ENCODE measurements around the gene SLC27A4. TPM values are rescaled to one million over a fixed set of nuclear protein-coding genes. Genes with fewer than 3 reads are reported as not detected.
A peak's percentile ranks its signal among the peaks of the same experiment; 100 is the strongest.

SLC27A4 gene
- total RNA-seq, 1 experiment from 2014 or later: 17.0 TPM

GRCh38 chr9:128372784-128373183, 32.5 kb downstream of the SLC27A4 start:
- no peak overlapping the region for H3K27ac ChIP-seq (ENCODE audit: insufficient read length, low read depth, low read length)

More at GRCh38 chr9:128372784-128373183, 32.5 kb downstream of the SLC27A4 start:
- peaks cover 20 to 22% of the 10 kb centered on the region in 2 experiments for H3K4me1 Mint-ChIP-seq
- no peak overlapping the region for H3T11ph ChIP-seq (ENCODE audit: low read length)
- no peak overlapping the region for H3K23ac ChIP-seq (ENCODE audit: insufficient read length, low read depth, low read length)
- no peak overlapping the region for H4K5ac ChIP-seq (ENCODE audit: insufficient read length, low read depth, low read length)
- no peak for TF ChIP-seq CTCF (conservative IDR thresholded peaks at IDR 0.05)
- no peak overlapping the region for H3K56ac ChIP-seq (ENCODE audit: insufficient read length, low read depth, low read length)
- no peak overlapping the region for H2AK5ac ChIP-seq (ENCODE audit: insufficient read length, low read length)
- H3K14ac ChIP-seq (ENCODE audit: insufficient read depth, low read length): no peak overlapping the region
- H3K27me3 Mint-ChIP-seq (ENCODE audit: low read depth): peaks cover 33% of the 10 kb centered on the region
- H4K20me1 ChIP-seq (ENCODE audit: control insufficient read depth, insufficient read depth, insufficient read length): no peaks in the 10 kb centered on the region
- no peak overlapping the region for H2AFZ ChIP-seq (ENCODE audit: low read length)
- H4K91ac ChIP-seq (ENCODE audit: insufficient read length, low read depth, low read length): no peak overlapping the region
- peaks cover 8% of the 10 kb centered on the region; the same call in 1 of the 2 replicates for H3K79me2 ChIP-seq (ENCODE audit: insufficient read depth, low read length)
- H3K4ac ChIP-seq (ENCODE audit: low read depth, low read length): no peak overlapping the region
- peaks cover 0 to 6% (median 0%) of the 10 kb centered on the region in 3 experiments; a peak in 4 of 7 replicates for H3K36me3 Mint-ChIP-seq (ENCODE audit: insufficient read depth in 1 of 3, low read depth in 3 of 3)
- no peak overlapping the region for H2BK20ac ChIP-seq (ENCODE audit: low read depth, low read length, poor library complexity, severe bottlenecking)
- no peak overlapping the region for H2BK120ac ChIP-seq (ENCODE audit: low read depth, low read length, poor library complexity, severe bottlenecking)
- no peak overlapping the region for H3K4me2 ChIP-seq (ENCODE audit: insufficient read depth, insufficient read length, low read length)
- no peak overlapping the region for H3K18ac ChIP-seq (ENCODE audit: insufficient read length, low read depth, low read length)
- H3K4me1 ChIP-seq (ENCODE audit: insufficient read depth, low read length): peaks cover 3% of the 10 kb centered on the region; the same call in 1 of the 2 replicates
- H2BK5ac ChIP-seq (ENCODE audit: insufficient read length, low read length): no peak overlapping the region
- no peak overlapping the region for H2BK12ac ChIP-seq (ENCODE audit: insufficient read length, low read depth, low read length)
- no peaks in the 10 kb centered on the region for H3K9me3 ChIP-seq (ENCODE audit: control insufficient read depth, low read depth, low read length)
- H3K79me1 ChIP-seq (ENCODE audit: insufficient read depth, low read depth, low read length, poor library complexity, severe bottlenecking): peaks cover 16% of the 10 kb centered on the region
- no peak overlapping the region for H2BK15ac ChIP-seq (ENCODE audit: low read depth, low read length)
- no CpG with 5 or more reads among the region's 1 CpG for WGBS (ENCODE audit: extremely low coverage, insufficient read length, low lambda C conversion rate)
- peaks cover 4% of the 10 kb centered on the region; the same call in 1 of the 2 replicates for H3K27me3 ChIP-seq (ENCODE audit: insufficient read depth, low read length)
- H4K8ac ChIP-seq (replicated peaks; ENCODE audit: insufficient read length, low read depth, low read length): no peak overlapping the region
- peak overlapping the region; percentile 95 to 99 for H3K4me3 Mint-ChIP-seq
- H3K9me3 Mint-ChIP-seq: peaks cover 0 to 4% of the 10 kb centered on the region in 2 experiments; a peak in 1 of 5 replicates
- H3K27ac Mint-ChIP-seq: no peak overlapping the region; a peak in 1 of 7 replicates
- H3K23me2 ChIP-seq (ENCODE audit: insufficient read length, low read depth, low read length, poor library complexity, severe bottlenecking): no peaks in the 10 kb centered on the region
- no peak overlapping the region for H3K9ac ChIP-seq (ENCODE audit: extremely low read depth, insufficient read length, low read length)
- DNase-seq: no peak

Measured in H9 (cell line).